ENCODE data around the gene PACS1. TPM values are rescaled to one million over a fixed set of nuclear protein-coding genes. Genes with fewer than 3 reads are reported as not detected.
A peak's percentile ranks its signal among the peaks of the same experiment; 100 is the strongest.
"Not testable (repeated sequence)": the region's sequence is repeated elsewhere in the genome, so short reads cannot be mapped to it uniquely, and the experiment has no call there.

The PACS1 gene
- polyA plus RNA-seq, 1 donor, result 30.3 TPM

- no CpG with 5 or more reads among the region's 4 CpGs for WGBS (ENCODE audit: insufficient coverage, low lambda C conversion rate)
- DNase-seq, result no peak
- peaks cover 7% of the 10 kb centered on the region for H3K4me1 ChIP-seq (ENCODE audit: control insufficient read depth, insufficient read depth, low read length)
- no peak overlapping the region for H3K27ac ChIP-seq (ENCODE audit: low read length)
- no peaks in the 10 kb centered on the region for H3K36me3 ChIP-seq (ENCODE audit: control insufficient read depth, insufficient read depth, low read length)
- H3K4me3 ChIP-seq (ENCODE audit: low read length), result no peak overlapping the region
- no peaks in the 10 kb centered on the region for H3K27me3 ChIP-seq (ENCODE audit: control insufficient read depth, insufficient read depth, low read length)
- no peaks in the 10 kb centered on the region for H3K9me3 ChIP-seq (ENCODE audit: control insufficient read depth, low read depth, low read length)
Observed at GRCh38 chr11:66075273-66075672, 5.2 kb downstream of the PACS1 start.

GRCh38 chr11:66076561-66076960, 6.5 kb downstream of the PACS1 start:
- H3K4me1 ChIP-seq (ENCODE audit: control insufficient read depth, insufficient read depth, low read length), result peaks cover 3% of the 10 kb centered on the region
- no peaks in the 10 kb centered on the region for H3K27me3 ChIP-seq (ENCODE audit: control insufficient read depth, insufficient read depth, low read length)
- no peak for DNase-seq
- no peaks in the 10 kb centered on the region for H3K9me3 ChIP-seq (ENCODE audit: control insufficient read depth, low read depth, low read length)
- H3K27ac ChIP-seq (ENCODE audit: low read length), result no peak overlapping the region
- no peaks in the 10 kb centered on the region for H3K36me3 ChIP-seq (ENCODE audit: control insufficient read depth, insufficient read depth, low read length)
- no peak overlapping the region for H3K4me3 ChIP-seq (ENCODE audit: low read length)
- no CpG with 5 or more reads among the region's 9 CpGs for WGBS (ENCODE audit: insufficient coverage, low lambda C conversion rate)

- no peak overlapping the region for H3K4me3 ChIP-seq (ENCODE audit: low read length)
- H3K4me1 ChIP-seq (ENCODE audit: control insufficient read depth, insufficient read depth, low read length), result peaks cover 2% of the 10 kb centered on the region
- no peak for DNase-seq
- WGBS (ENCODE audit: insufficient coverage, low lambda C conversion rate), result no CpG with 5 or more reads among the region's 3 CpGs
- no peak overlapping the region for H3K27ac ChIP-seq (ENCODE audit: low read length)
- no peaks in the 10 kb centered on the region for H3K36me3 ChIP-seq (ENCODE audit: control insufficient read depth, insufficient read depth, low read length)
- no peaks in the 10 kb centered on the region for H3K27me3 ChIP-seq (ENCODE audit: control insufficient read depth, insufficient read depth, low read length)
- H3K9me3 ChIP-seq (ENCODE audit: control insufficient read depth, low read depth, low read length), result no peaks in the 10 kb centered on the region
Observed at GRCh38 chr11:66077927-66078326, 7.9 kb downstream of the PACS1 start.

DNA sequence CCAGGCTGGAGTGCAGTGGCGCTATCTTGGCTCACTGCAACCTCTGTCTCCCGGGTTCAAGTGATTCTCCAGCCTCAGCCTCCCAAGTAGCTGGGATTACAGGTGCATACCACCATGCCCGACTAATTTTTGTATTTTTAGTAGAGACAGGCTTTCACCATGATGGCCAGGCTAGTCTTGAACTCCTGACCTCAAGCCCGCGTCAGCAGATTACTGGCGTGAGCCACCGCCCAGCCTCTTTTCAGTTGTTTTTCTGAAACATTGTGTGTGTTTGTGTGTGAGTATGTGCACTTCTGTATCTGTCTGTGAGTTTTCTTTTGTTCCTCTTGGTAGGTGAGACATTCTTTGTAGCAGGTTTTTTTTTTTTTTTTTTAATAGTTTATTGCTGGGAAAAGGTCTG, 8.9 kb downstream of the PACS1 start:
- DNase-seq; H3K9me3 ChIP-seq (ENCODE audit: control insufficient read depth, low read depth, low read length): not testable (repeated sequence)
- no CpG with 5 or more reads among the region's 7 CpGs for WGBS (ENCODE audit: insufficient coverage, low lambda C conversion rate)

DNA sequence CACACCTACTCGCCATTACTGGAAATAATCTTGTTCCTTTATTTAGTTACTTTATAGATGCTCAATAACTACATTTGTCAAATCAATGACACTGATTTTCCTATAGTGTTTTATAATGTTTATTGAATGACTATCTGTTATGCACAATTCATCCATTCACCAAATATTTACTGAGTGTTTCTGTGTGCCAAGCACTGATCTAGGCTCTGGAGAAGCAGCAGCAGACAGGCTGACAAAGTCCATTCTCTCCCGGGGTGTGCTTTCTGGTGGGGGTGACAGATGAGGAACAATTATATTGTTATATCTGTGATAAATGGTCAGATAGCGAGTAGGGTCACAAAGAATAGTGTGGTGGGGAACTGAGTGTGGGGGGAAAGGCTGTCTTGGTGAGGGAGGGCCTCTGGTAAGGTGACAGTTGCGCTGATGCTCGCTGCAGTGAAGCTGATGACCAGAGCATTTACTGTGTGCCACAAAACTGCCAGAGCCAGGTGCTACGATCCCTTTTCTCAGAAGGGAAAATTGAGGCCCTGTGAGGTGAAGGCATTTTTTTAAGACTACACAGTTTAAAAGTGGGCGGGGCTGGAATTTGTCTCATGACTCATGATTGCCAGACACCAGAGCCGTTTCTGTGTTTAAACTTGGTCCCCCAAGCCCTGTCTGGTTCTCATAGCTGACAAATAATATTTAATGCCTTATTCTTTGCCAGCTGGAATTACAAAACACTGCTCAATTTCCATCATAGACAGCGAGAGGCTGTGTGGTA, 10.2 kb downstream of the PACS1 start:
- Histone ChIP-seq H3K4me1 (ENCODE audit: control insufficient read depth, insufficient read depth, low read length) (peaks cover 11% of the 10 kb centered on the region), H3K36me3 (ENCODE audit: control insufficient read depth, insufficient read depth, low read length) (no peaks in the 10 kb centered on the region), H3K27ac (ENCODE audit: low read length) (no peak overlapping the region), H3K27me3 (ENCODE audit: control insufficient read depth, insufficient read depth, low read length) (no peaks in the 10 kb centered on the region), H3K9me3 (ENCODE audit: control insufficient read depth, low read depth, low read length) (no peaks in the 10 kb centered on the region), H3K4me3 (ENCODE audit: low read length) (no peak overlapping the region)
- 60% methylated on average over 2 of the region's 9 CpGs for WGBS (ENCODE audit: insufficient coverage, low lambda C conversion rate)
- DNase-seq, result no peak

More for the DNA sequence above, 8.9 kb downstream of the PACS1 start:
- H3K36me3 ChIP-seq (ENCODE audit: control insufficient read depth, insufficient read depth, low read length); H3K27me3 ChIP-seq (ENCODE audit: control insufficient read depth, insufficient read depth, low read length); H3K4me3 ChIP-seq (ENCODE audit: low read length); H3K27ac ChIP-seq (ENCODE audit: low read length): not testable (repeated sequence)
- H3K4me1 ChIP-seq (ENCODE audit: control insufficient read depth, insufficient read depth, low read length), result peaks cover 11% of the 10 kb centered on the region

DNA sequence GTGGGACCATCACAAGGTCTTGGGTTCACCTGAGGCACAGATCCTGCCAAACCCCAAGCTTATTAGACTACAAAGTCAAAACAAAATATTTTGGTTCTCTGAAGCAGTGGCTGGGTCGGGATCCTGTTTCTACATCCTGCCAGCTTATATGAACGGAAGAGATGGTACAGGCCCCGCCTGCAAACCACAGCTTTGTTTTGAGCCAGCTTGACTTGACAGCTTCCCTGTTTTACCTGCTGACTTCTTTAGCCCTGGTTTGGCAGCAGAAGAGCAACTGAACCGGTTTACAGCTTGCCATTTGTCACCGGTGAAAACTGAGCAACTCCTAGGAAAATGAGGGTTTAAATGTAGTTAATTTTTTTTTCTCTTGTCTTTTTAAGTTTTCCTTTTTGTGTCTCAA, 11.4 kb downstream of the PACS1 start:
- DNase-seq, result no peak
- peaks cover 11% of the 10 kb centered on the region for H3K4me1 ChIP-seq (ENCODE audit: control insufficient read depth, insufficient read depth, low read length)
- H3K9me3 ChIP-seq (ENCODE audit: control insufficient read depth, low read depth, low read length), result no peaks in the 10 kb centered on the region
- no CpG with 5 or more reads among the region's 5 CpGs for WGBS (ENCODE audit: insufficient coverage, low lambda C conversion rate)
- no peaks in the 10 kb centered on the region for H3K36me3 ChIP-seq (ENCODE audit: control insufficient read depth, insufficient read depth, low read length)
- H3K4me3 ChIP-seq (ENCODE audit: low read length), result no peak overlapping the region
- no peaks in the 10 kb centered on the region for H3K27me3 ChIP-seq (ENCODE audit: control insufficient read depth, insufficient read depth, low read length)
- no peak overlapping the region for H3K27ac ChIP-seq (ENCODE audit: low read length)

GRCh38 chr11:66082946-66083698, 13.1 kb downstream of the PACS1 start:
- 13% methylated on average over 1 of the region's 4 CpGs for WGBS (ENCODE audit: insufficient coverage, low lambda C conversion rate)
- DNase-seq, result peak in 1 of 2 donors; percentile 39
- Histone ChIP-seq H3K36me3 (ENCODE audit: control insufficient read depth, insufficient read depth, low read length) (no peaks in the 10 kb centered on the region), H3K27ac (ENCODE audit: low read length) (no peak overlapping the region), H3K9me3 (ENCODE audit: control insufficient read depth, low read depth, low read length) (no peaks in the 10 kb centered on the region), H3K27me3 (ENCODE audit: control insufficient read depth, insufficient read depth, low read length) (no peaks in the 10 kb centered on the region), H3K4me1 (ENCODE audit: control insufficient read depth, insufficient read depth, low read length) (peaks cover 11% of the 10 kb centered on the region), H3K4me3 (ENCODE audit: low read length) (no peak overlapping the region)

- no peaks in the 10 kb centered on the region for H3K27me3 ChIP-seq (ENCODE audit: control insufficient read depth, insufficient read depth, low read length)
- WGBS (ENCODE audit: insufficient coverage, low lambda C conversion rate), result 43% methylated on average over 1 of the region's 3 CpGs
- H3K4me3 ChIP-seq (ENCODE audit: low read length), result no peak overlapping the region
- no peak for DNase-seq
- no peak overlapping the region for H3K27ac ChIP-seq (ENCODE audit: low read length)
- H3K9me3 ChIP-seq (ENCODE audit: control insufficient read depth, low read depth, low read length), result no peaks in the 10 kb centered on the region
- peaks cover 11% of the 10 kb centered on the region for H3K4me1 ChIP-seq (ENCODE audit: control insufficient read depth, insufficient read depth, low read length)
- no peaks in the 10 kb centered on the region for H3K36me3 ChIP-seq (ENCODE audit: control insufficient read depth, insufficient read depth, low read length)
Observed at GRCh38 chr11:66083767-66084166, 13.7 kb downstream of the PACS1 start.

- Histone ChIP-seq H3K4me3 (ENCODE audit: low read length) (no peak overlapping the region), H3K27me3 (ENCODE audit: control insufficient read depth, insufficient read depth, low read length) (no peaks in the 10 kb centered on the region), H3K9me3 (ENCODE audit: control insufficient read depth, low read depth, low read length) (no peaks in the 10 kb centered on the region), H3K4me1 (ENCODE audit: control insufficient read depth, insufficient read depth, low read length) (peaks cover 11% of the 10 kb centered on the region), H3K36me3 (ENCODE audit: control insufficient read depth, insufficient read depth, low read length) (no peaks in the 10 kb centered on the region), H3K27ac (ENCODE audit: low read length) (no peak overlapping the region)
- DNase-seq, result no peak
- WGBS (ENCODE audit: insufficient coverage, low lambda C conversion rate), result 85% methylated on average over 2 of the region's 3 CpGs
Observed at GRCh38 chr11:66084821-66085475, 14.9 kb downstream of the PACS1 start.

DNA sequence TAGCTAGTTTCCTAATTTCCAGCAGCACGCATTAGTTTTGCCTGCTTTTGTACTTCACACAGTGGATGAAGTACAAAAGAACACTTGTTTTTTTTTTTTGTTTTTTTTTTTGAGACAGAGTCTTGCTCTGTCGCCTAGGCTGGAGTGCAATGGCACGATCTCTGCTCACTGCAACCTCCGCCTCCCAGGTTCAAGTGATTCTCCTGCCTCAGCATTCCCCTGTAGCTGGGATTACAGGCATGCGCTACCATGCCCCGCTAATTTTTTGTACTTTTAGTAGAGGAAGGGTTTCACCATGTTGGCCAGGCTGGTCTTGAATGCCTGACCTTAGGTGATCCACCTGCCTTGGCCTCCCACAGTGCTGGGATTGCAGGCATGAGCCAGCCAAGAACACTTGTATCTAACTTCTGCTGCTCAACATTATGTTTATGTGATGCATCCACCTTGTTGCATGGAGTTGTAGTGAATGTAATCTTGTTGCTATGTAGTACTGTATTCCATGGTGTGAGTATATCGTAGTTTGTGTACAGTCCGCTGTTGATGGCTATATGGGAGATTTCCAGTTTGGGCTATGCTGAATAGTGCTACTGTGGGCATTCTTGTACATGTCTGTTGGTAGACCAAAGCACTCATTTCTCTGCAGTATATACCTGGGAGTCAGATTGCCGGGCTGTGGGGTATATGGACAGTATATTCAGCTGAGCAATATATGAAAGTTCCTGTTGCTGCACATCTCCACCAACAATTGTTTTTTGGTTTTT, 17.3 kb downstream of the PACS1 start:
- no peaks in the 10 kb centered on the region for H3K9me3 ChIP-seq (ENCODE audit: control insufficient read depth, low read depth, low read length)
- H3K36me3 ChIP-seq (ENCODE audit: control insufficient read depth, insufficient read depth, low read length), result no peaks in the 10 kb centered on the region
- no peaks in the 10 kb centered on the region for H3K27me3 ChIP-seq (ENCODE audit: control insufficient read depth, insufficient read depth, low read length)
- no peak overlapping the region for H3K27ac ChIP-seq (ENCODE audit: low read length)
- no peak overlapping the region for H3K4me3 ChIP-seq (ENCODE audit: low read length)
- WGBS (ENCODE audit: insufficient coverage, low lambda C conversion rate), result 96% methylated on average over 4 of the region's 9 CpGs
- DNase-seq, result no peak
- peaks cover 11% of the 10 kb centered on the region for H3K4me1 ChIP-seq (ENCODE audit: control insufficient read depth, insufficient read depth, low read length)
